Retinal pigment epithelial cell (primary cell): ENCODE data around the gene KRT5.

ENCODE experiments used
- DNase-seq: peaks from one replicate; pipeline ENCODE4 v3.0.0-alpha.2; 2010; ENCODE audit warnings: low read depth
- H3K4me3 ChIP-seq: 2 replicates; pipeline ENCODE4 v1.5.1; 2011; ENCODE audit warnings: mild to moderate bottlenecking, low read length, control low read depth, moderate library complexity
- CTCF ChIP-seq: conservative IDR thresholded peaks from 2 replicates; pipeline ENCODE4 v1.5.1; 2011; ENCODE audit warnings: low read depth, low read length, control low read depth, inconsistent platforms

Gene KRT5

GRCh38 chr12:52473768-52474167 lies 46.4 kb downstream of the KRT5 start, which contains the start of gene KRT6C:
KRT6C (minus strand) TSS chr12:52473805; CDS start chr12:52473737, 68 bp downstream.
- DNase-seq = no peak
- no peak for TF ChIP-seq CTCF
- no peak within 1 kb of the TSS for H3K4me3 ChIP-seq

- H3K4me3 ChIP-seq = no peak overlapping the region
- TF ChIP-seq CTCF = no peak
- no peak for DNase-seq
These were observed 50.3 kb downstream of the KRT5 start for GRCh38 chr12:52469853-52470252.

- no peak overlapping the region for H3K4me3 ChIP-seq
- no peak for TF ChIP-seq CTCF
- no peak for DNase-seq
These were observed 55.3 kb downstream of the KRT5 start for GRCh38 chr12:52464897-52465296.
